ENCODE measurements around the gene TNFRSF19. TPM values are rescaled to one million over a fixed set of nuclear protein-coding genes. Genes with fewer than 3 reads are reported as not detected.

TNFRSF19 gene
- total RNA-seq, 4 donors from 2014 or later = 2.0 to 74.2 (median 4.2) TPM

DNA sequence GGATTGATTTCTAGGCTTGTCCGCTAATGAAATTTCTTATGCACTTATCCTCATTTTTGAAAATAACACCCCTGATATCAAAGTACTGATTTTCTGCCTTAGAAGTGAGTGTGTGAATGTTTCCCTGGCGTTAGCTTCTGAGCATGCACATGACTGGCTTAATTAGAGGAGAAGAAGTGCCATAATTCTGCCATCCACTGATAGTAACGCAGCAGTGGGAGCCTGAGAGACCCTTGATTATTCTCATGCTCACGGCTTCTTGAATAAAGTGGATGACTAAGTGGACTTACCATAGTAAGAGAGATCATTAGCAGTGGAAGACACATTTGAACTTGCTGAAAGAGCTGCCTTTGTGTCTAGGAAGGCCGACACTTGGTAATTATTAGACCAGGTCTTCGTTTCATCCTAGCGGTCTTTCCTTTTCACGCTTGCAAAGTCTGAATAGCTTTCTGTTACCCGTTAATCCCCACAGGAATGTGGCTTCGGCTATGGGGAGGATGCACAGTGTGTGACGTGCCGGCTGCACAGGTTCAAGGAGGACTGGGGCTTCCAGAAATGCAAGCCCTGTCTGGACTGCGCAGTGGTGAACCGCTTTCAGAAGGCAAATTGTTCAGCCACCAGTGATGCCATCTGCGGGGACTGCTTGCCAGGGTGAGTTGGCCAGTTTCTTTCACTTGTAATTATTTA lies 45.3 kb downstream of the TNFRSF19 start:
- Histone ChIP-seq H3K27ac (no peak overlapping the region), H3K9me3 (no peaks in the 10 kb centered on the region), H3K4me1 (no peaks in the 10 kb centered on the region), H3K27me3 (no peaks in the 10 kb centered on the region), H3K4me3 (no peak overlapping the region), H3K36me3 (no peaks in the 10 kb centered on the region)
- DNase-seq = no peak
- intact Hi-C loops (cut with DNase I; ENCODE audit: low total_unique reads) = no loop called here
- TF ChIP-seq, protein P1, sequence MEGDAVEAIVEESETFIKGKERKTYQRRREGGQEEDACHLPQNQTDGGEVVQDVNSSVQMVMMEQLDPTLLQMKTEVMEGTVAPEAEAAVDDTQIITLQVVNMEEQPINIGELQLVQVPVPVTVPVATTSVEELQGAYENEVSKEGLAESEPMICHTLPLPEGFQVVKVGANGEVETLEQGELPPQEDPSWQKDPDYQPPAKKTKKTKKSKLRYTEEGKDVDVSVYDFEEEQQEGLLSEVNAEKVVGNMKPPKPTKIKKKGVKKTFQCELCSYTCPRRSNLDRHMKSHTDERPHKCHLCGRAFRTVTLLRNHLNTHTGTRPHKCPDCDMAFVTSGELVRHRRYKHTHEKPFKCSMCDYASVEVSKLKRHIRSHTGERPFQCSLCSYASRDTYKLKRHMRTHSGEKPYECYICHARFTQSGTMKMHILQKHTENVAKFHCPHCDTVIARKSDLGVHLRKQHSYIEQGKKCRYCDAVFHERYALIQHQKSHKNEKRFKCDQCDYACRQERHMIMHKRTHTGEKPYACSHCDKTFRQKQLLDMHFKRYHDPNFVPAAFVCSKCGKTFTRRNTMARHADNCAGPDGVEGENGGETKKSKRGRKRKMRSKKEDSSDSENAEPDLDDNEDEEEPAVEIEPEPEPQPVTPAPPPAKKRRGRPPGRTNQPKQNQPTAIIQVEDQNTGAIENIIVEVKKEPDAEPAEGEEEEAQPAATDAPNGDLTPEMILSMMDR (IDR thresholded peaks at IDR 0.05) = no peak
- TF ChIP-seq POLR2A (IDR thresholded peaks at IDR 0.05) = no peak

DNA sequence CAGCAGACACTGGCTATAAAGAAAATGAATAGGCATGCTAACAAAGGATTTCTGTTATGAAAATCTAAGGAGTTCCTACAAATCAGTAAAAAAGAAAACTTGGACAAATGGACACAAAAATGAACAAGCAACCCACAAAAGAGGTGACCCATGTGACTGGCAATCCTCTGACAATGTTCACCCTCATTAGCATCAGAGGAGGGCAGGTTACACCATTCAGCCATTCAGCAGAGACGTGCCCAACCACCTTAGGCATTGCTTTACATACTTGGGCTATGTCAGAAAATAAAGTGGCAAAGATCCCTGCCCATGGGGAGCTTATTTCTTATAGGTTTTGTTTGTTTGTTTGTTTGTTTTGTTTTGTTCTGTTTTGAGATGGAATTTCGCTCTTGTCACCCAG lies 46.0 kb downstream of the TNFRSF19 start:
- Histone ChIP-seq H3K27me3 (no peaks in the 10 kb centered on the region), H3K4me1 (no peaks in the 10 kb centered on the region), H3K4me3 (no peak overlapping the region), H3K36me3 (no peaks in the 10 kb centered on the region), H3K27ac (no peak overlapping the region), H3K9me3 (no peaks in the 10 kb centered on the region)
- no peak for DNase-seq
- no peak for TF ChIP-seq POLR2A (IDR thresholded peaks at IDR 0.05)
- TF ChIP-seq, protein P1 (IDR thresholded peaks at IDR 0.05) = no peak
- intact Hi-C loops (cut with DNase I; ENCODE audit: low total_unique reads) = no loop called here

DNA sequence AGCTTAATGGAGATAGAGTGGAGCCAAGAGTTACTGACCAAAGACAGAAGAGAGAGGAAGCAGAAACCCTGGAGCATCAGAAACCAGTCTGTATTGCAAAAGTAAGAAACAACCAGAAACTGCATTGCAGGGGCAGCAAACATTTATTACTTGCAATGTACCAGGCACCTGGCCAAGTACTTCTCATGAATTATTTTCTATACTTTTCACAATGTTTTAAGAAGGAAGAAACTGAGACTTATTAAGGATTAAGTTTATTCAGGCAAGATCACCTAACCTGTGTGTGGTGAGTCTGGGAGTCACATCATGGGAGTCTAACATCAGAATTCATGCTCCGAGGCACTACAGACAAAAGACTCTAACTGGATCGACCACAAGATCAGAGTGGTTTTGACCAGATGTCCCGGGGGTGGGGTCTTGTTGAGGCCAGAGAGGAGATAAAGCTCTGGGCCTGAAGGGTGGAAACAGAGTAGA lies 47.4 kb downstream of the TNFRSF19 start:
- no peak overlapping the region for H3K27ac ChIP-seq
- H3K27me3 ChIP-seq = no peaks in the 10 kb centered on the region
- intact Hi-C loops (cut with DNase I; ENCODE audit: low total_unique reads) = no loop called here
- no peak overlapping the region for H3K4me3 ChIP-seq
- no peaks in the 10 kb centered on the region for H3K36me3 ChIP-seq
- TF ChIP-seq, protein P1 (IDR thresholded peaks at IDR 0.05) = no peak
- TF ChIP-seq POLR2A (IDR thresholded peaks at IDR 0.05) = no peak
- H3K9me3 ChIP-seq = no peaks in the 10 kb centered on the region
- no peak for DNase-seq
- H3K4me1 ChIP-seq = no peaks in the 10 kb centered on the region

DNA sequence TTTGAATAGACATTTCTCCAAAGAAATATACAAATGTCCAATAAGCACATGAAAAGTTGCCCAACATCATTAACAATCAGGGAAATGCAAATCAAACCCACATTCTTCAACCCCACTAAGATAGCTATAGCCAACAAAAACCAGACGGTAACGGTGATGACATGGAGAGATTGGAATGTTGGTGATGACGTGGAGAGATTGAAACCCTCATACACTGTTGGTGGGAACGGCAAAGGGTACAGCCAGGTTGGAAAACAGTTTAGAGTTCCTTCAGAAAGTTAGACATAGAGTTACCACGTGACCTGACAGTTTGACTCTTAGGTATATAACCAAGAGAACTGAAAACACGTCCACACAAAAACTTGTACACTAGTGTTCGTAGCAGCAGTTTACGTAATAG lies 48.1 kb downstream of the TNFRSF19 start:
- no peaks in the 10 kb centered on the region for H3K27me3 ChIP-seq
- no peak for TF ChIP-seq POLR2A (IDR thresholded peaks at IDR 0.05)
- TF ChIP-seq, protein P1 (IDR thresholded peaks at IDR 0.05) = no peak
- intact Hi-C loops (cut with DNase I; ENCODE audit: low total_unique reads) = no loop called here
- H3K4me1 ChIP-seq = no peaks in the 10 kb centered on the region
- no peak for DNase-seq
- H3K27ac ChIP-seq = no peak overlapping the region
- H3K9me3 ChIP-seq = no peaks in the 10 kb centered on the region
- H3K36me3 ChIP-seq = no peaks in the 10 kb centered on the region
- H3K4me3 ChIP-seq = no peak overlapping the region

DNA sequence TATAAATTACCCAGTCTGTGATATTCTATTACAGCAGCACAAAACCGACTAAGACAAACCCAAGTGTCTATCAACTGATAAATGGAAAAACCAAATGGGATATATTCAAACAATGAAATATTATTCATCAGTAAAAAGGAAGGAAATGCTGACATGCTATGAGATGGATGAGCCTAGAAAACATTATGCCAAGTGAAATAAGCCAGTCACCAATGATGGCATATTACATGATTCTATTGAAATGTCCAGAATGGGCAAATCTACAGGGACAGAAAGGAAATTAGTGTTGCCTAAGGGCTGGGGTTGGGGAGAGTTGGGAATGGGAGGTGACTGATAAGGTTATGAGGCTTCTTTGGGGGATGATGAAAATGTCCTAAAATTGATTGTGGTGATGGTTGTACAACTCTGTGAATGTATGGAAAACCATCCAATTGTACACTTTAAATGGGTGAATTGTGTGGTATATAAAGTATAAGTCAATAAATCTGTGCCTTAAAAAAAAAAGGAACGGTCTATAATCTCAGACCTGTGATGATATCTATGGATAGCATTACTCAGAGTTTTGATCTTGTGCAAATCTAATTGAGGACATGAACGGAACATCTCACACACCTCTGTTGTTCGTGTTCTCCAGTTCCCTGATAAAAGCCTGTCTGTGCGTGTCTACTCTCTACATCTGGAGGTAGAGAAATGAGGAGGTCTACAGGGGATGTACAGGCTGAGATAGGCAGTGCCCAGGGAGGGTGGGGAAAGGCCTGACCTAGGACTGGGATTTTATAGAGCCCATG lies 49.0 kb downstream of the TNFRSF19 start:
- H3K4me1 ChIP-seq = no peaks in the 10 kb centered on the region
- DNase-seq = no peak
- no peak overlapping the region for H3K27ac ChIP-seq
- H3K27me3 ChIP-seq = no peaks in the 10 kb centered on the region
- H3K4me3 ChIP-seq = no peak overlapping the region
- intact Hi-C loops (cut with DNase I; ENCODE audit: low total_unique reads) = no loop called here
- no peaks in the 10 kb centered on the region for H3K36me3 ChIP-seq
- no peak for TF ChIP-seq POLR2A (IDR thresholded peaks at IDR 0.05)
- TF ChIP-seq, protein P1 (IDR thresholded peaks at IDR 0.05) = no peak
- H3K9me3 ChIP-seq = no peaks in the 10 kb centered on the region

Measured in uterus (tissue), 4 donors.